Dedifferentiated amniotic fluid mesenchymal stem cell (primary cell): Measurements from ENCODE around the gene KCNT1.

Experiments used
- DNase-seq: peaks from one replicate; pipeline ENCODE4 v3.0.0-alpha.2; 2016; ENCODE audit errors: extremely low spot score

The KCNT1 gene

GRCh38 chr9:135802876-135803419 is 101.0 kb downstream of the KCNT1 start:
- no peak for DNase-seq

- DNase-seq: no peak
Measured at GRCh38 chr9:135803441-135803840, 101.5 kb downstream of the KCNT1 start.

GRCh38 chr9:135804581-135805421 is 102.8 kb downstream of the KCNT1 start:
- no peak for DNase-seq

GRCh38 chr9:135805422-135806022 is 103.5 kb downstream of the KCNT1 start:
- DNase-seq: no peak

DNA sequence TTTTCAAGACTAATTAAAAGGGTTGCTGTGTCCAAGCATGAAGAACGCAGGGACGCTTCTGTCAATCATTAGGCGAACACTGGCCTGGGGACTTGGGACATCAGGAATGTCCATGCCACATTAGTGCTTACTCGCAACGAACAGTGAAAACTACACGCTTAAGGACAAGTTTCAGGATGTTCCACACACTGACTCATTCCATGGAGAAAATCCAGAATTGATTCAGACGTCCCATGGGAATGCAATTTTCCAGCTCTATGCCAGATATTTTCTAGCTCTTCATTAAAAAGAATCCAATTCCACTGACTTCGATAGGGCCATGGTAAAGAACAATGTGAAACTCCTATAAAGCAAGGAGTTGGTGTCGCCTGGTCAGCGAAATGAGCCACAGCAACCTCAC is 107.2 kb downstream of the KCNT1 start:
- DNase-seq: no peak

DNA sequence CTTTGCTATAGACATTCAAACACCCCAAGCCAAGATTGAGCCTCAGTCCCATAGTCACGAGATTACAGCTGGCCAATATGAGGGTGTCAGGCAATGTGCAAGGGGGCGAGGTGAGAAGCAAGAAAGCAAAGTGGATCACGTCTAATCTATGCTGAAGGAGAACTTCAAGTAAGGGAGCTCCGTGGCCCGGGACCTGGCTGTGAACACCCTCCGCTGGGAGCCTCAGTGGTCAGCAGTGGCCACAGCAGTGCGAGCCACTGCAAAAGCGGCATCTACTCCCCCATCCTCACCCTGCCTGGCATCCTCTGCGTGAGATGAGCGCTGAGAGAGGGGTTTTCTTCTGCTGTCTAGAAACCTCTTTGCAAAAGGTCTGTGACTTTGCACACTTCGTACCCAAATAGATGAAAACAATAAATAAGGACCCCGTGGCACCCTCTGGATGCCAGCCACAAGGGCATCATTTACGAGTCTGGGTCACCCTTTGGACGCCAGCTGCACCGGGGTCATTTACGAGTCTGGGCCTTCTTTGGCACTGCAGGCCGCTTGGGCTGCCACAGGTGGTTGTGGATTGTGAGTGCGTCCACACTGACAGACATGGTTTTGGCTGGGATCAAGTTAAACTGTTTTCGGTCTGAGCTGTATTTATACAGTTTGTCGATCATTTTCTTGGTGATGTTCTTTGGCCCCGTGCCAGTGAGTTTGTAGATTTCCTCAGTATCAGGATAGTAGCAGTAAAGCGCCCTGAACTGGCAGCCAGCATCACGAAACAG is 109.0 kb downstream of the KCNT1 start:
- DNase-seq: no peak

GRCh38 chr9:135811801-135812200 is 109.8 kb downstream of the KCNT1 start:
- DNase-seq: no peak

DNA sequence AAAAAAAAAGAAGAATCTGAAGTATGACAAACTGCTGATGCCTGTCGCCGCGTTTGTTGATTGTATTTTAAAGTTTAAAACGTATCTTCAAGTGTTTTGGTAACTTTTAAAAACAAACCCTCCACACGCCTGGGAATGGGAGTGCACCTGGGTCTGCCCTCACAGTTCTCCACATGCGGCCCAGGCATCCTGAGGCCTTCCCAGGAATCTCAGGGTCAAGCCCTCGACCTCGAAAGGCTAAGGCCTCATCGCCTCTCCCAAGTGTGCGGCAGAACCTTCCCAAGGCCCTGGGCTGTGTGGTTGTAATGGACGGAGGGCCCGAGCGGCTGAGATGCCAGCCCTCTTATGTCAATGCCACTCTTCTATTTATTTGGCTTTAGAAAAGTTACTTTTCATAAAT is 111.0 kb downstream of the KCNT1 start:
- DNase-seq: no peak

- DNase-seq: no peak
Measured at GRCh38 chr9:135813671-135814290, 111.8 kb downstream of the KCNT1 start.

DNA sequence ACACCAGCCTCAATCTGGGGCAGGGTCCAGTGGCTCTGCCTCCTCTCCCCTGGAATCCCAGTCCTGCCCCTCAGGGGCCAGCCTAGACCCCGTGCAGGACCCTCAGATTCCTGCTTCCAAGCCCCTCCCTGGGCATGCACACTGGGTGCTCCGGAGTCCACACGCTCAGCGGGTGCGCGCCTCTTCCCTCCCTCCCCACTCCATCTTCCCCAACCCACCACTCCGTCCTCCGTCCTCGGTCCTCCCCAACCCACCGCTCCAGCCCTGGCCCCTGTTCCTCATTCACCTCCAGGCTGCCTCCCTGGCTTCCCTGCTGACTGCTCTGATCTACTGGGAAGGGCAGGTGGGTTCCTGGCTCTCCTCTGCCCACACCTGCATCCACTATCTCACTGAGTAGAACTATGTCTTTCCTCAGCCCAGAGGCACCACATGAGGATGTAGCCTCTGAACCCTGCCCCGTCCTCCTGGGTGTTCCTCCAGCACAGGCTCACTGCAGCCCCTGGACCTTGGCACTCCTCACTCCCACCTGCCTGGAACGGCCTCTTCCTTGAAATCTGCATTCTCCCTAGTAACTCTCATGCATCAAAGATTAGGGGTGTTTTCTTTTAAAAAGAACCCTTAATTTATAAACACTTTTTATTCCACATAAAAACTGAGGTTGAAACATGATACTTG is 112.6 kb downstream of the KCNT1 start:
- DNase-seq: no peak

GRCh38 chr9:135815413-135815812 is 113.4 kb downstream of the KCNT1 start:
- no peak for DNase-seq

DNA sequence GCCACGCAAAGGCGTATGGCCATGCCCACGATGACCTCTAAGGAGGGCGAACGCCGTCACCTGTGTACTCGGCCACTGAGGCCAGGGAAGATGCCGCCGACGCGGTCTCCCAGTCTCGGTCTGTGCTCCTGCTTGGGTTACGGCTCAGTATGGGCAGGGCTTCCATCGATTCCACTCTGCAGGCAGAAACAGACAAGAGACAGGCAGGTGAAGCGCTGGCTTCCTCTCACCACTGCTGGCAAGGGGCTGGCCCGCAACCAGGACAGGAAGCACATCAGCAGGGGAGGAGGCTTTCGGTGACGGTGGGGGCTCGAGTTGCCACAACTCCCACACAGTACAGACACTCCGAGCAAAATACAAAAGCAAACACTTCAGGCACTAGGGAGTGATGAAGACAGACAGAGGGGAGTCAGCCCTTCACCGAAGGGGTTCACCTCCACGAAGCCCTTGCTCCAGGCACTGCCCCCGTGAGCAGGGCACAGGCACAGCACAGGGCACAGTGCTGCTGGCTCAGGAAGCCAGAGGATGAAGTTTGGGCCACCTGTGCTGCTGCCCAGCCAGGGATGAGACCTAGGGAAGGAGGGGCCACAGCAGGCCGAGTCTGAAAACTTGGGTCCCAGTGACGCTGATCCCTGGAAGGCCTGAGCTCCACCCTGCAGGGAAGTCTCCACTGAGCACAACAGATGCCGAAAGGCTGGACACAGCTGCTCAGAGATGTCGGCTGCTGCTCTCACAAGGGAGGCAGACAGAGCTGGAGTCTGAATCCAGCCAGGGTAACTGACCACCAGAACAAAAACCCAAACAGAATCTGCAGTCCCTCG is 114.1 kb downstream of the KCNT1 start:
- no peak for DNase-seq

GRCh38 chr9:135816651-135816970 is 114.6 kb downstream of the KCNT1 start:
- no peak for DNase-seq

- no peak for DNase-seq
Measured at GRCh38 chr9:135817951-135818717, 116.1 kb downstream of the KCNT1 start.

DNA sequence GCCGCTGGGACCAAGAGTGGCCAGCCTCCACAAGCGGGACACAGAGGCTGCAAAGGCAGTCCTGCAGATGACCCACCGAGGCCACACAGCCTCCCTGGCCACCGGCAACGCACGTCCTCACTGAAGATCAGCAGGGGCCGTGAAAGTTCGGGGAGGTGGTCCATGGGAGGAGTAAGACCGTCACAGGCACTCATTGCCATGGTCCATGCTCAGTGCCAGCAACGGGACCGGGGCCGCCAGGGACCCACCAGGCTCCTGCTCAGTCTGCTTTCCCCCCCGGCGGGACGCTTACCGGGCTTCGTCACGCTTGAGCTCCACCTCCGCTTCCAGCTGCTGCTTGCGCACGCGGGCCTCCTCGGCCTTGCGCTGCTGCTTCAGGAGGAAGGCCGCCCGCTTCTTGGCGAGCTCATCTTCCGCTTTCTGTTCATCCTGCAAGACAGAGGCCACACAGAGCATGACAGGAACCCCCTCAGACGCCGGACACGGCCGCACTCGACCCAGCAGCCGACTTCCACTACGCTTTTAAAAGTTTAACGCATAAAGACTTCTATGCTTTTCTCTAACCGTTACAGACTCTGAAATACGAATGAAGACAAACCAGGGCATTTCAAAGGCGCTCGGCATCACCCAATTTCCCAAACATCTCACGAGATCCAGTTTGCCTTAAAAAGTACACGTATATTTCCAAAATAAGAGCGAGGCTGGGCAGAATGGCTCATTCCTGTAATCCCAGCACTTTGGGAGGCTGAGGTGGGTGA is 116.9 kb downstream of the KCNT1 start:
- no peak for DNase-seq

- no peak for DNase-seq
Measured at GRCh38 chr9:135819905-135820304, 117.9 kb downstream of the KCNT1 start.

DNA sequence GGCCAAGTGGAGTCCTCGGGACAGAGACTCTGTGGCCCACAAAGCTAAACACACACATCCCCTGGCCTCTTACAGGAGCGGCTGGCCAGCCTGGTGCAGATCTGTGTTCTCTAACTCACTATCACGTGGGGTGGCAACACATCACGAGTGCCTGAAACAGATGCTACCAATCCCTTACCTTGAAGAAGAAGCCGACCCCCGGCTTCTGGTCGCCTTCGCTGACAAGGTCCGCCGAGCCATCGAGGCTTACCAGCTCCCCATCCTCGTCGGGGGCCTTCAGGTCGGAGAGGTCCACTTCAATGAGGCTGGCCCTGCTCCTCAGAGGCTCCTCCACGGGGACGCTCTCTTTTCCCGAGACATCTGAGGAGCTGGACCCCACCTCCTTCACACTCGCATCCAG is 118.7 kb downstream of the KCNT1 start:
- no peak for DNase-seq

DNA sequence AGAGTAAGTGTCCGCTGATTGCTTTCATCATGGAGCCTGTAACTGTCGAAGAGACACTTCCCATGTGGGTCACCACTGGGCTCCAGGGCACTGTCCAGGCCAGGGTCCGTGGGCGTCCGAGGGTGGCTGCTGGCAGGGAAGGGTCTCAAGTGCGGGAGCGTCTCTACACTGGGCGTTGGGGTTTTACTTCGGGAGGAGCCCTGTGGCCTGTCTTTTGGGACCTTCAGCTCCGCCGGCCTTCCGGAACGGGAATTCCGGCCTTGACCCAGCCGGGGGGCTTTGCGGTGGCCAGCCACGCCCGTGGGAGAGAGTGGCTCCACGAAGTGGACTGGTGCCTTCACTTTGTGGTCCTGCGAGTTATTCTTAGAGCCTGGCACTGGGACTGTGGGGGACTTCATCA is 119.1 kb downstream of the KCNT1 start:
- no peak for DNase-seq

DNA sequence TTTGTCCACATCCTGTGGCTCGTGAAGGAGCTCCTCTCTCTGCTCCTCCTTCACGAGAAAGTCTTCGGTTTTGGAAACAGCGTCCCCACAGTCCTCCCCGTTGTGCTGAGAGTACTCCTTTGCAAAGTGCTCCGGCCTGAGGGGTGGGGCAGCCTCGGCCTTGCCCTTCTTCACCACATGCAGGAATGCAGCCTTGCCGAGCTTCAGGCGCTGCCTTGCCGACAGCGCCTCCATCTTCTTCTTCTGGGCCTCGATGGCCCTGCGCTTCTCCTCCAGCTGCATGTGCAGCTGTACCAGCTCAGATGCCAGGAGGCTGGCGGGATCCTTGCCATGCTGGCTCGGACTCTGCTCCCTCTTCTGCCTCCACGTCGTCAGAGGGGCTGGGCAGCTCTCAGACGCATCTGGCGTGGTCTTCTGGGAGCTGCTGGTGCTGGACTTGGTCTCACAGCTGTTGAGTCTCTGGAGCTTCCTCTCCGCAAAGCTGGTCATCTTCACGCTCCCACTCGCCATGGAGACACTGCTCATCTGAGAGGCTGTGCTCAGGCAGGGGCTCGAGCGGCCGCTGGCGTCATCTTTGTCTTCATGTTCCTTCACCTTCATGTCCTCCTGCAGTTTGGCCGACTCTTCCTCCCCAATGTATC is 119.9 kb downstream of the KCNT1 start:
- DNase-seq: no peak
